NCI-H226 (cell line): ENCODE data around the gene ITGA6.
"Not testable (repeated sequence)": the region's sequence is repeated elsewhere in the genome, so short reads cannot be mapped to it uniquely, and the experiment has no call there.

ENCODE experiments used
- DNase-seq: peaks from one replicate; pipeline ENCODE4 v3.0.0-alpha.2; 2015

Gene ITGA6

GRCh38 chr2:172532461-172532860 is 105.1 kb downstream of the ITGA6 start:
- DNase-seq, result not testable (repeated sequence)

DNA sequence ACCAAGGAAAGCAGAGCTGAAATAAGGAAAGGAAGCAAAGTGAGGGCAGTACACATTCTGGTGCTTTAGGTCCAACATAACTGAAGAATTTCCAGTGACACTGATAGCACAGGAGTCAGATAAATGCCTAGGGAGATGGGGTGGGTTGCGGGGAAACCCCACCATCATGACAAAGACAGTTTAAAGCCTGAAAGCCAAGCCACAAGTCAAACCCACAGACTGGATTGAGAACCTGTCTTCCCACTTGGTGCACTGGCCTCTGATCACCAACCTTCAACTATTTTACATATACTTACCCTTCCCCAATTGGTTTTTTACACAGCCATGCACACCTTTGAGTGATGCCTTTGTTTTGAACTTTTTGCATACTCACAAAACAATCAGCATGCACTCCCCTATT is 106.3 kb downstream of the ITGA6 start:
- DNase-seq, result no peak

DNA sequence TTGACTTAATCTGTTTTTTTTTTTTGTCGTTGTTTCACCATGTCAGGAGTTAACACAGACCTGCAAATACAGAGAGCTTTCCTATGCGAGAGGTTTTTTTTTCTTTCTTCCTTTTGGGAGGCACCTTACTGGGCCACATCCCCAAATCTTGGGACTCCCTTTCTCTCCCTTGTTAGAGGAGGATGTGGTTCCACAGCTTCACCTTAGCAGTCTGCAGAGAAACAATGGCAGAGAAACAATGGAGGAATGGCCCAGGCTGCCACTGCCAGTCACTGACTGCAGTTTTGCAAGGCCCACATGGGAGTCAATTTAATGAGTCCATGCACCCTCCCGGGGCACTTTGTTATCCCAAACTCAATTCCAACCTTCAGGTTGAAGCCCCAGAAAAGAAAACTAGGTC is 107.7 kb downstream of the ITGA6 start:
- DNase-seq, result no peak

GRCh38 chr2:172537851-172538250 is 110.5 kb downstream of the ITGA6 start:
- DNase-seq, result not testable (repeated sequence)

GRCh38 chr2:172539767-172540166 is 112.4 kb downstream of the ITGA6 start:
- DNase-seq, result no peak

GRCh38 chr2:172540421-172540820 is 113.0 kb downstream of the ITGA6 start:
- no peak for DNase-seq

DNA sequence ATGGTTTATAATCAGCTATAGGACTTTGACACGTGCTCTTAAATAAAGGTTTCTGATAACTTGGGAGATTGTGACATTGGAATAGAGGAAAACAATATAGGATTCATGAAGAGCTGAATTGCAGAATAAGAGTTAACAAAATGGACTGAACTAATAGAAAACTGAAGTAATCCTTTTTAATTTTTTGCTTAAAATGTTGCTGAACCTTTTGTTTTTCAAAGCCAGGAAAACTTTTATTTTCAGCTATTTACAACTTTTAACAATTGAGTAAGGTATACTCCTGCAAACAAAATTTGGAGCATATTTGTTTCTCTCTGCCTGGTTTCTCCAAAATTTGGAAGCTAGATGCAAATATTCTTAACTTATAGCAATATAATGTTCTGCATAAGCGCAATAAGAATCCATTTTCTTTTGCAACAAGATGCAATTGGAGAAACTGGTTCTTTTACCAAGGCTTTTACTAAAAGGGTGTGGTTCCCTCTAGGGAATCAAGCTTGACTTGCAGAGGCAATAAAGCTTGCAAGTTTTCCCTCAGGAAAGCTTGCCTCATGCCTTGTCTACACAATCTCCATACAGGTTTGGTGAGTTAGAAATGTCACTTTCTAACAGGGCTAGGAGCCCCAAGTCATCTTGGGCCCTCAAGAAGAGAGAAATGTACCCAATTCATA is 118.2 kb downstream of the ITGA6 start:
- DNase-seq, result no peak

DNA sequence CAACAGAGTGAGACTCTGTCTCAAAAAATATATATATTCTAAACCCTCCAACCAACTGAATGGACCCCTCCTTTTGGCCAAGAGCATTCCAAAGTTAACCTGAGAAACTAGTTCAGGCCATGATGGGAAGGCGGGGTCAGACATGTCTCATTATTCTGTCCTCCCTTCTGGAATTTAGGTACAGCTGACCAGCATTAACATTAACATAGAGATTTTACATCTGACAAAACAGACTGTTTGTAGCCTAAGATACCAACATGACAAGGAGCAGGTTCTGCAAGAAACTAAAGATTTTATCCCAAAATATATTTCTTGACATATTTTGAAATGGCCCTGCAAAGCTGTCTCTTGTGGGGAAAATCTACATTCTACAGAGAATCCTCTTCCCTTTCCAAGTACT is 121.7 kb downstream of the ITGA6 start:
- DNase-seq, result no peak

DNA sequence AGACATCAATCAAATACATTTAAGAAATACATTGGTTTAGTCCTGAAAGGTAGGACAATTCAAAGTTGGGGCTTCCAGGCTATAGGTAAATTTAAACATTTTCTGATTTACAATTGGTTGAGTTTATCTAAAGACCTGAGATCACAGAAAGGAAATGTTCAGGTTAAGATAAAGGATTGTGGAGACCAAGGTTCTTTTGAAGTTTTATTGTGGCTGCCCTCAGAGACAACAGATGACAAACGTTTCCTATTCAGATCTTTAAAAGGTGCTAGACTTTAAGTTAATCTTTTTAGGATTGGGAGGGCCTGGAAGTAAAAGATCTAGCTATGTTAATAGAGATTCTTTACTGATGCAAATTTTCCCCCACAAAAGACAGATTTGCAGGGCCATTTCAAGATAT is 122.4 kb downstream of the ITGA6 start:
- DNase-seq, result not testable (repeated sequence)

GRCh38 chr2:172550419-172550818 is 123.0 kb downstream of the ITGA6 start:
- no peak for DNase-seq

GRCh38 chr2:172551271-172551670 is 123.9 kb downstream of the ITGA6 start:
- no peak for DNase-seq

DNA sequence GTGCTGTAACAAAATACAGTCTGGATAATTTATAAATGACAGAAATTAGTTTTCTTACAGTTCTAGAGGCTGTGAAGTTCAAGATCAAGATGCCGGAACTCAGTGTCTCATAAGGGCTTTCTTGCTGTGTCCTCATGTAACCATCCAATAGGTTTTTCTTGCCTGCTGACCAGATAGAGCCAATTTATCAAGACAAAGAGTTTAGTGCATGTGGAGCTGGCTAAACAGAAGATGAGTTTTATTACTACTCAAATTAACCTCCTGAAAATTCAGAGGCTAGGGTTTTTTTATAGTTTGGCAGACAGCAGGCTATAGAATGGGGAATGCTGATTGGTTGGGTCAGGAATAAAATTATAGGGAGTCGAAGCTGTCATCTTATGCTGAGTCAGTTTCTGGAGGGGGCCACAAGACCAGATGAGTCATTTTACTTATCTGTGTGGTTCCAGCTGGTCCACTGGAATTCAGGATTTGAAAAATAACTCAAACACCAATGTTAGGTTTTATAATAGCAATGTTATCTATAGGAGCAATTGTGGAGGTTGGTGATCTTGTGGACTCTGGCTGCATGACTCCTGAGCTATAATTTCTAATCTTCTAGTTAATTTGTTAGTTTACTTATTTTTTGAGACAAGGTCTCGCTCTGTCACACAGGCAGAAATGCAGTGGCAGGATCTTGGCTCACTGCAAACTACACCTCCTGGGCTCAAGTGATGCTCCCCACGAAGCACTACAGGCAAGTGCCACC is 125.3 kb downstream of the ITGA6 start:
- peak; percentile 87 for DNase-seq

DNA sequence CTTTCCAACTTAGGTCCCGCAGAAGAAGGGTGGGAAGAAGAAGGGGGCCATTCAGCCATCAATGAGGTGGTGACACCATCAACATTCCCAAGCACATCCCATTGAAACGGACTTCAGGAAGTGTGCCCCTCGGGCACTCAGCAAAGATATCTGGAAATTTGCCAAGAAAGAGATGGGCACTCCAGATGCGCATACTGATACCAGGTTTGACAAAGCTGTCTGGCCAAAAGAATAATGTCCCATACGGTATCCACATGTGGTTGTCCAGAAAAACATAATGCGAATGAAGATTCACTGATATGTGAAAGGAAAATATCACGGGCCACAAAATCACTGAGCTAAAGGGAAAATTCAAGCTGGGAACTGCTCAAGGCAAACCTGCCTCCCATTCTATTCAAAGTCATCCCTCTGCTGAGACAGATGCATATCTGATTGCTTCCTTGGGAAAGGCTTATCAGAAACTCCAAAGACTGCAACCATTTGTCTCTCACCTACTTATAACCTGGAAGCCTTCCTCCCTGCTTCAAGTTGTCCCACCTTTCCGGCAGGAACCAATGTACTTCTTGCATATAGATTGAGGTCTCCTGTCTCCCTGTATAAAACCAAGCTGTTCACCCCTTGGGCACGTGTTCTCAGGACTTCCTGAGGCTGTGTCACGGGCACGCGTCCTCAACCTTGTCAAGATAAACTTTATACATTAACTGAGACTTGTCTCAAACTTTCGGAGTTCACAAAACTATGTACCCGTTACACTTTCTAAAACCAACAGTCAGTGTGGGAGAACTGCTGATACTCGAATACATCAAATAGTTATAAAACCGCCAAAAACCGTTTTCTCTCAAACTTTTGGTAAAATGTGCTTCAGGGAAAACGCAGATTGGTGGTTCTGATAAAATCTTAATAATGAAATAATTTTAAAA is 127.2 kb downstream of the ITGA6 start:
- no peak for DNase-seq

DNA sequence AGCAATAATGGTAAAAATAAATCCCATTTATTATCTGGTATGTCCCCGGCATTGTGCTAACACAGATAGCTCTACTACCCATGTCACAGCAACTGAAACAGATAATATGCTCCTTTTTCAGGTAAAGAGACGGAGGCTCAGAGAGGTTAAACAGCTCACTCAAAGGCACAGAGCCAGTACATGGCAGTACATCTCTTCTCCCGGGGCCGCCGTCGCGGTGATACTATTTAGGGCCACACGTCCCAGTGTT is 127.8 kb downstream of the ITGA6 start:
- no peak for DNase-seq
